ENCODE measurements around the gene IKBKE.

Gene IKBKE

DNA sequence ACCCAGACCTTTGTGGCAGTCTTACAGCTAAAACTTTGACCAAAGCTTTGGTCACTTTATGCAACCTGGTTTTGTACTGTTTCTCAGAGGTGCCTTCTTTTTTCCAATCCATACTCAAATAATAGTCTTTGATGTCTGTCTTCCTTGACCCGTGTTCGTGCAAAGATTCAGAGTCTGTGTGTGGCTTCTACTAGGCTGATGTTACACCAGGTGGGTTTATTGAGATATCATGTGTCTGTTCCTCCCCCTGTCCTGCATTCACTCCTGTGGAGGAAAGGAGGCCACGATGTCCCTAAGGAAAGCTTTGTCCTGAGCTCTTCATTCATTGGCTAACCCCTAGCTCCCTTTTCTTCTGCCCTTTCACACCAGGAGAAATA lies 15.0 kb upstream of the IKBKE start:
- no peak for DNase-seq

DNA sequence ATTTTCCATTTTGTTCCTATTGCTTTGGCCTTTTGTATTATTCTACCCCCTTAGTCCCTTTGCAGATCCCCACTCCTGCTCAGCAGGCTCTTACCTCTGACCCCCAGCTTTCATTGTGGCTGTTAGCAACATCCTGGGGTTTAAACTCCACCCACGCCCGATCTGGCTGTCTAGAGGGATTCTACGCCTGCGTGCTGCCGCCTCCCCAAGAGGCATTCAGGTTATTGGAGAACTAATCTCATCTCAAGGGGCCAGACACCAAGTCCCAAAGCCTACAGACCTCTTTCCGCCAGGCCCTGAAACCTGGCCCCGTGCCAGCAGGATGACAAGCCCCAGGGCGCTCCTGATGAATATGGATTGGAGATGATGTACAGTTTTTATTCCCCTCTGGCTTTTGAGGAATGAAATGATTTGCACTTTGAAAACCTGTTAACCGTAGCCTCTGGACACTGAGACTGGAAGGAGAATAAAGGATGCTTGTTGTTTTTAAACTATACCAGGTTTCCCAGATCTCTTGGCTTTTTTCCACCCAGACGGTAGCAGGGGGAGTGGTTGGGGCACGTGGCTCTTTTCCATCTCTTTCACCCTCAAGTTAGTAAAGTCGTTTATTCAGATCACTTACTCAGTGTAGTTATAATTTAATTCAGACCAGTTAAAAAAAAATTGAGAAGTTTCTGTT lies 14.5 kb upstream of the IKBKE start:
- DNase-seq, result peak; percentile 33

DNA sequence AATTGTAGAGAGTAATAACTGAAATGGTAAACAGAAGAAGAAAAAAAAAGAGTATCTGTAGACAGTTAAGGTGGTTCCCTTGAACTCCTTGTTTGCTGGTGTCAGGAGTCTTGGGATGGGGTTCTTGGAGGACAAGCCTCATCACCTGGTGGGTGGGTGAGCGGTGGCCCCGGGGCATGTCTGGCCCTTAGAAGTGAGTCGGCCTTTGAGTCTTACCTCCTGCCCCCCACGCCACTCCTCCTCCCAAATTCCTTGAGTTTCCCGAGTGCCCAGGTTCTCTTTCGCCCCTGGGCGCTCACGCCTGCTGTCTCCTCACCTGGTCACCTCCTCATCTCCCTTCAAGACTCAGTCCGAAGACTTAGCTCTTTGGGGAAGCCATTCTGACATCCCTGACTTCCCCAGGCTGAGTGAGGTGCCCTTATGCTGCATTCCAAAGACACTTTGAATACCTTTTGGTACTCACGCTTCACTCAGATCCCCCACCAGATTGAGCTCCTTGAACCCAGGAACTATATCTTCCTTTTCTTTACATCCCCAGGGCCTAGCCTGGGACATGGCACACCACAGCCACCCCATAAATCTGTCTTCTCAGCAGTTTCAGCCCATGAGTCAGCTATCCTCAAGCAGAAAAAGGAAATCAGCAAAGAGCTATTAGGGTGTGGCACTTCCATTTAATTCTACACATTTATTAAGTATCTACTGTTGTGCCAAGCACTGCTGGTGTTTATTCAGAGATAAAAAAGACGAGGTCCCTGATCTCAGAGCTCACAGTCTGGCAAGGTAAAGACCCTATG lies 13.5 kb upstream of the IKBKE start:
- no peak for DNase-seq

DNA sequence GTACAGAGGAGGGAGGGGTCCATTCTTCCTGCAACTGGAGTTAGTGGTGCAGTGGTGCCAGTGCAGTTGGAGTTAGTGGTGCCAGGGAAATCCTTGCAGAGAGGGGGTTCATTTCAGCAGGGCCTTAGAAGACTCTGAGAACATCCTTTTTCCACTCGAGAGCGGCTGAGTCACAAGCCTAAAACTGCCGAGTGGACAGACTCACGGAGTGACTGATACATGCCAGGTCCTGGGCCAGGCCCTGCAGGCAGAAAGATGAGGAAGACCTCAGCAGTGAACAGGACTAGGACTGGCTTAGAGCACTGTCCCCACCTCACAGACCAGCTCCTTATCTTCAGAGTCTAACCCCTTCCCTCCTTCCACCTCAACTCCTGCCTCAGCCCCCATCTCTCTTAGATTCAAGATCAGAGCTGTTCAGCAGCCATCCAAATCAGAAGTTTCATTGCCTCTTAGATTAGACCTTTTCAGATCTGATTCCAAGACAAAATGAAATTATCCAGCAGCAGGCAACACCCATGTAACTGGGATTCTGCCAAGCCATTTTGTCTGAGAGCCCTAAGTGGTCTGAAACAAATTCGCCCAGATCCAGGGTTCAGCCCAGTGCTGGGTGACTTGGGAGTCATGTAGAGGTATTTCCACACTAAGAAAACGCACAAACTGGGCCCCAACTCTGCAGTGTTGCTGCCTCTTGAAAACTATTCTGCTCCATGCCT lies 12.7 kb upstream of the IKBKE start:
- DNase-seq, result no peak

DNA sequence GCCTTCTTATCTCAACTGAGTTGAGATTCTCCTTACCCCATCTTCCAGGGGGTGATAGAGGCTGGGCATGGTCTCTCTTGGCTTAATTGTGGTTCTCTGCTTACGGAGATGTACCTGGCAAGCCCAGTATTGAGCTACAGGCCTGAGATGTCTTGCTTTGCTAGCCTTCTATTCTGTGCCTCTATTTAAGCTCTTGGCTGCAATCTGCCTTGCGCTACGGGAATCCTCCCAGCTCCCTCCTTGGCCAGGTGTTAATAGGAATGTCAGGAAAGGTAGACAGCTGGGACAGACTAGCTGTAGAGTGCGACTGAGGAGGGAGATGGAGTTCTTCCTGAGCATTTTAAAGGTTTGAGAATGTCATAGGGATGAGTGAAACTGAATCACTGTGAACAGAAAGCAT lies 10.6 kb upstream of the IKBKE start:
- DNase-seq, result no peak

DNA sequence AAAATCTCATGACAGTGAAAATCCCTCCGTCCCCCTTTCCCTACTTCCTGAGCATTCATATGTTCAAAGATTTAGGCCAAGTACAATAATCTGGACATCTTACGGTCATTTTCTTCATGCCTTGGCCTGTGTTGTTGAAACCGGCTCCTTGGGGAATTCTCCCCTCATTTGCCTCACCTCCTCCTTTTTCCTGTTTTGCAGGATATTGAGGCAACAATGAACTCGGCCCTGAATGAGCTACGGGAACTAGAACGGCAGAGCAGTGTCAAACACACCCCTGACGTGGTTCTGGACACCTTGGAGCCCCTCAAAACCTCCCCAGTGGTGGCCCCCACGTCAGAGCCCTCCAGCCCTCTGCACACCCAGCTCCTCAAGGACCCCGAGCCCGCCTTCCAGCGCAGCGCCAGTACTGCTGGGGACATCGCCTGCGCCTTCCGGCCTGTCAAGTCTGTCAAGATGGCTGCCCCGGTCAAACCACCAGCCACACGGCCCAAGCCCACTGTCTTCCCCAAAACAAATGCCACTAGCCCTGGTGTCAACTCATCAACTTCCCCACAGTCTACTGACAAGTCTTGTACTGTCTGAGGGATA lies 9.3 kb upstream of the IKBKE start:
- no peak for DNase-seq

DNA sequence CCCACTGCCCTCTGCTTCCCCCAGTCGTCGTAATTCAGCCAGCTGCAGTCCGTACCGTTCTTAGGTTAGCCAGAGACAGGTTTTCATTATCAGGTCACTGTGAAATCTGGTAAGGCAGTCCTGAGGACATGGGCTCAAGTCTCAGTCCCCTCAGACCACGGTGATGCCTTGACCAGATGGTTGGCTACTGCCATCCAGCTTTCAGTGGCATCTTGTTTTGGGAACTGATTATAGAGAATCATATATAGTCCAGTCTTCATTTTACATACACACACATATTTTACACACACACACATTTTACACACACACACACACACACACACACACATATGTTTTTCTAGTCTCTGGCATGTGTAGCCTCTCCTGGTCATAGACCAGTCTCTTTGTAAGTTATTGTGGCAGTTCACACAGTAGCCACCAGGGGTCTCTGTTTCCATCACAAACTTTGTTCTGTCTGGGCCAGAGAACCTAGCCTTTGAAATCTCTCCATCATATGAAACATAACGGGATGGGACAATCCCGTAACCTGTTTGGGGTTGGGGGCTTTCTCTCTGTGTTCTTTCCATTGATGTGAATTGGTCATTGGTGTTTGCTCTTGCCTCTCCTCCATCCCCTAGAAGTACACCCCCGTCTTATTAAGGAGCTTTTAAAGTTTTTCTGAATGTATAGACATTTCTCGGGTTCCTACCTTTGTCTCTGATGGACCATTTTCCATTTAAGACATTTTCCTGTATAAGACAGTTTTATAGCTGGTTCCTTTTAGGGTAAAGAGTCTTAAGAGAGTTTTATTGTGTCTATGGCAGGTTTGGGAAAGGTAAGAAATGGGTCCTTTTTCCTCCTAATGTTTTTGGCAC lies 8.4 kb upstream of the IKBKE start:
- peak; percentile 46 for DNase-seq

DNA sequence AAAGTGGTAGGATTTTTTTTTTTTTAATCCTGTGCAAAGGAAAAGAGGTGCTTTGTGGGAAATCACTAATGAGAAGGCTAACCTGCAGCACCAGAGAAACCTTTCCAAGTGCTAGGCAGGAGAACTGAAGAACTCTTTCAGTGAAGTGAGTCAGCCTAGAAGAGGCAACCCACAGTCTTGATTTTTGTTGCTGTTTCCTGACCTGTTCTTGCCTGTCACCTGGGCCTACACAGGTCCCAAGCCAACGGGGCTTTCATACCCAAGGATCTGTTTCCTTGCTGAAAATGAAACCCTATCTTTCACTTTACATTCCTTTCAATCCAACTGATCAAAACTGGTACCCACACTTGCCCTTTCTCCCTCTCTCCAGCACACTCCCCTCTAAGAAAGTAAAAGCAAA lies 7.1 kb upstream of the IKBKE start:
- no peak for DNase-seq

DNA sequence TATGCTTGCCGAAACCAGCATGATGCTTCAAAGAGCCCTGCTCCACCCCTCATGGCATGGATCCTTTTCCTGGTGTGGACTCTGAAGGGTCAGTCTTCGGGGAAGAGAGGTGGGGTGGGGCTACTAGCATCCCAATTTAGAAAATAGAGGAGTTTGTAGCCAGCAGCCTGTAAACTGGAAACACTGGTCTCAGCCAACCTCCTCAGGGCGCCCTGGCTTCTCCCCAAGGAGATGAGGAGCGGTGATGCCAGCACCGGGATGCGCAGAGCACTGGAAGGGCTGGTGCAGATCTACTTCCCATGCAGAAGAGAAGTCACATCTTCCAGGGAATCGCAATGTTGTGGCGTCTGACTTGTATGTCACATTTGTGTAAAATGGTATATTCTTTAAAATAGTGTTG lies 6.4 kb upstream of the IKBKE start:
- no peak for DNase-seq

DNA sequence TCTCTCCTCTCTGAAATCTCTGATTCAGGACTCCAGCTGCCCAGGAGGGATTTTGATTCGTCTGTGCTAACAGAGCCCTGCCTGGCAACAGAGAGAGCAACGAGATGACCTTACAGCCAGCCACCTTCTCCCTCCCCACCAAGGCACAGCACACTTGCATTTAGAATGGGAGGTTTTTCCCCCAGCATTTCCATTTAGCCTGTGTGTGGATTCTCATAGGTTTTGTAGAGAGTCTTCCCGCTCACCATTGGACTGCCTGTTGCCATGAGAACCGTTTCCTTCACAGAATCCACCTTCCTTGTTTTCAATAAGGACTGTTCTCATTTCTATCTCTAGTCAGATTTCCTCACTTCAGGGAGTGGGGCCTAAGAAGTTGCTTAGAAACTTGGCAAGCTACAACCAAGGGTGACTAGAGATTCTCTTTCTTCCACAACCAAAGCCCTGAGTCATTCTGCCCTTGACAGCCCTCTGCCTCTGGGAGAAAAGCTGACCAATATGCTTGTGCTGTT lies 5.8 kb upstream of the IKBKE start:
- DNase-seq, result no peak

DNA sequence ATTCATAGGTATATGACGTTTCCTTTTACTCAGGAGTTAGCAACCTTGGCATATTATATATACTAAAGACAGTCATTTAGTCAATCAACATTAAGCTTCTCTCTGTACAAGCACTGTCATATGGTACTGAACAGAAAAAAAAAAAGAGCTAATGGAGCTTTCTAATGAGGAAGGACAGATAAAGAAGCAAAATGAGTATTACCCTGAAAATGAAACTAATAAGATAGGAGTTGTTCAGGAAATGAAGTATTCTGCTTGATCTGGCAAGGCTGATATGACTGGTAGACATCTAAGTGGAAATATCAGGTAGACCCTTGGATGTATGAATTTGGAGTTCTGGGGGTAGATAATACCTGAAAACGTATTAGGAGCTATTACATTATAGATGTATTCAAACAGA lies 4.3 kb upstream of the IKBKE start:
- DNase-seq, result no peak

DNA sequence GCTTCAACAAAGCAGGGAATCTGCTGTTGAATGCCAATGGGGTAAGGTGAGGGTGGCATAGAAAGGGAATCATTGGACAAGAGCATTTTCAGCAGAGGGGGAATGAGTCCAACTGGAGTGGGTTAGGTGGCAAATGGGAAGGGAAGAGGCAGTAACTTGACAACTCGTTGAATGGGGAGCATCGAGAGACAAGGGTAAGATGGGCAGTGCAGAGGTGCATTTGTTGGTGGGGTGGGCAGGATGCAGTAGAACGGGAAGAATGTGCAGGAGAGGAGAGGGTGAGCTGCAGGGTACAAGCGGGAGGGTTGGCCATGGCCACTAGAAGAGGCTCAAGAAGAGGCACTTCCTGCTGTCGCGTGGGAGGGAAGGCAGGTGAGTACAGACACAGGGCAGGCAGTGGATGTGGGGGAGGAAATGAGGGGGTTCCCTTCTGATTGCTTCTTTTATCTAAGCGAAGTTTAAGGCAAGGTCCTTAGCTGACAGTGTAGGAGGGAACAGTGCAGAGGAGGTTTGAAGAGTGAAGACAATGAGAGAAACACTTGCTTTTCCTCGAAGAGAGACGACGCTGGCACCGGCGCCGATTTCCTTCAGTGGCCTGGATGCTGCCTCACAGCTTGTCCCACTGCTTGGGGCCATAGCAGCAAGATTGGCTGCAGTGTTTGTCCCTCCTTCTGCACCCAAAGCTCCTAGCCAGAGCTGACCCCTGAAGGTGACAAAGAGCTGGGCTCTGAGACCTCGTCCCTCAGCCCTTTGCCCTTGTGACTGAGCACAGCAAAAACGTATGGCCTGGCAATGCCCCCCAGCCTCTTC lies 3.2 kb upstream of the IKBKE start:
- DNase-seq, result peak; percentile 35

DNA sequence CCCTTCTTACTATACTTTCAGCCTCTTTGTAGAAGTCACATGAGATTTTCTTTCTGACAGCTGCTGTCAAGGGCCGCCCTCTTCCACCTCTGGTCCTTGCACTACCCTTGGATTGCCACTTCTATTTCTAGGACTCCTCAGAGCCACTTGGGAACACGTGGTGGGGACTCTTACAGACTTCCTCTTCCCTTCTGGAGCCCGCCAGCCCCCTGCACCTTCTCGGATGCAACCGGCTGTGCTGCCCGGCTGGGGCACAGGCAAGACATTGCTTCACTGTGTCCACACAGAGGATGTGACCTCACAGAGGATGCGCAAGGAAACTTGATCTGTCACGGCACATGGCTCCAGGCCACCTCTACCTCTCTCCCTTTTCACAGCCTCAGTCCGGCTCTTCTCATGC lies 2.4 kb upstream of the IKBKE start:
- peak; percentile 51 for DNase-seq

DNA sequence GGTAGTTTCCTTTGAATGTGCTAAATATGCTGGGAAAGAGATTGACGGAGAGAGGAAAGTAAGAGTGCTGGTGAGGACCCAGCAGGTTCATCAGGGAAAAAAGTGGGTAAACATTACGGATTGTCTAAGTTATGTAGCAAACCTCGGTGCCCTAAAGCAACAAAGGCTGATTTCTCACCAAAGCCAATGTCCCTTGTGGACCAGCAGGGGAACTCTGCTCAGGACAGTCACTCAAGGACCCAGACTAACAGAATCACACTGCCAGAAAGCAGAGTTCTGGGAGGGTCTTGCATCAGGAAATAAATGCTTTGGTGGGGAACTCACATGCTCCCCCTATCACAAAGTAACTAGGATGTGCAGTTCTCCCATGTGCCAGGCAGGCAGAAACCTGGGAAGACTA lies 1.7 kb upstream of the IKBKE start:
- no peak for DNase-seq

DNA sequence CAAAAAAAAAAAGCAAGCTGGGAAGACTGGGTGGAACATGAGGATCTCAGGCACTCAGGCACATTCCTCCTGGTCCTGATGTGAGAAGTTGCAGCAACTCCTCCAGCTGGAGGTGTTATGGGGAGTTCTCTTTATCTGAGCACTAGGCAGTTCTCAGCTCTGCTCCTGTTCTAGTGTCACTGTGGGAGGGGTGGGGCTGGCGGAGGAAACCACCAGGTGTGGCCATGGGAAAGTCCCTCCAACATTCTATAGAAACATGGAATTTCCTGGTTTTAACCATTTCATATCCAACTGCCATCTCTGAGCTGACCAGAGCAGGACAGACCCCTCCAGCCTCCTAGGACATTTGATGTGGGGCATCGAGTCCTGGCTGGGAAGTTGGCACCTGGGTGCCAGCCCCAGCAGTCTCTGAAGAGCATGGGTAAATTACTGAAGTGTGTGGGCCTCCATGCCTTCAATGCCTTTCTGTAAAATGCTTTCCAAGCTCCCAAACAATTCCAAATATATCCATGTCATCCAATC lies 804 bp upstream of the IKBKE start:
- DNase-seq, result no peak

DNA sequence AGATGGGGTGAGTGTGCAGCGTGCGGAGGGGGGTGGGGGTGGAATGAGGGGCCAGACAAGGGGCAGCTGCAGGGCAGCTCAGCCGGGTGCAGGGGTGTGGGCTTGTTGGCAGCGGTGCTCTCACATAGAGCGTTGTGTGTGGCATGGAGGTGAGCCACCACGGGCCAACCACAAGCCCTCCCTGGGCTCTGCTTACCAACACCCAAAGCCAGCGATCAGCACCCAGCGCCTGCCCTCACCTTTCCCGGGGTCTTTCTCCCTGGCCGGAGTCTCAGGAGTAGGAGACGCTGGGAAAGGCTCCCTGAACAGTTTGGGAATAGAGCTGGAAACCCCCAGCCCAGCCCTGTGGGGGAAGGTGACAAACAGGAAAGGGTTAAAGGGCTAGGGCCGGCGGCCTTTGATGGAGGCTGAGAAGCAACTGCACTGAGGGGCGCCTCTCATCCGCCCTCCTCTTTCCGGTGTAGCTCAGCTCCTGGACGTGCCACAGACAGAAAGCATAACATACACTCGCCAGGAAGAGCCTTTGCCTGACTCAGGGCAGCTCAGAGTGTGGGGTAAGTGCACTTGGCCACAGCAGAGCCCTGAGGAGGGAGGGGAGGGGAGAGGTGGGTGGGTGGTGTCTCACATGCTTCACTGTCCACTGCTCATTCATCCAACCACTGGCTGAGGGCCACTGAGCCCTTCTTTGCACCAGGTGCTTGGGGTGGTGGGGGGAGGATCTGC lies 577 bp downstream of the IKBKE start:
- DNase-seq, result peak; percentile 51

DNA sequence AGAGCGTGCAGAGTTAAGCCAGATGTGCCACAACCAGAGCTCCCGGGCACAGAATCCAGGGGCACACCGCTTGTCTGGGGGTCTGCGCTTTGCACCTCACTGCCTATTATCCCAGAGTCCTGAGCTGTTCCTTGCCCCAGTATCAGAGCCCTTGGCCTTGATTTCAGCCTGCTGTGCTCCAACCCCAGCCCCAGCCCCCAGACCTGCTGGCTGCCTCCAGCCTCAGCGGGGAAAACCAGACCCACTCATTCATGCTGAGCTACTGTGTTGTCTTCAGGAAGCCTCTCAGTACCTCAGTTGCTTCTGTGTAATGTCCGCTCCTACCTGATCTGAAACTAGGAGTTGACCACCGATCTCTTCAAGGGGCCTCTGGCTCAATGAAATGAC lies 1.1 kb downstream of the IKBKE start:
- DNase-seq, result no peak

DNA sequence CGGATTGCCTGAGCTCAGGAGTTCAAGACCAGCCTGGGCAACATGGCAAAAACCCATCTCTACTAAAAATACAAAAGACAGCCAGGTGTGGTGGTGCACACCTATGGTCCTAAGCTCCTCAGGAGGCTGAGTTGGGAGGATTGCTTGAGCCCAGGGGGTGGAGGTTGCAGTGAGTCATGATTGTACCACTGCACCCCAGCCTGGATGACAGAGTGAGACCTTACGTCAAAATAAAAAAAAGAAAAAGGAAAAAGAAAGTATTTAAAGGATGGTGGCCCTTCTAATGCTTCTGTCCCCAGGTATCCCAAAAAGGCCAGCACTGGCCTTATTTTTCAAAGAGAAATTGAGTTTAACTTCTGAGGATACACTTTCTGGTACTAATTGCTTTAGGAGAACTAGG lies 1.7 kb downstream of the IKBKE start:
- DNase-seq, result no peak

DNA sequence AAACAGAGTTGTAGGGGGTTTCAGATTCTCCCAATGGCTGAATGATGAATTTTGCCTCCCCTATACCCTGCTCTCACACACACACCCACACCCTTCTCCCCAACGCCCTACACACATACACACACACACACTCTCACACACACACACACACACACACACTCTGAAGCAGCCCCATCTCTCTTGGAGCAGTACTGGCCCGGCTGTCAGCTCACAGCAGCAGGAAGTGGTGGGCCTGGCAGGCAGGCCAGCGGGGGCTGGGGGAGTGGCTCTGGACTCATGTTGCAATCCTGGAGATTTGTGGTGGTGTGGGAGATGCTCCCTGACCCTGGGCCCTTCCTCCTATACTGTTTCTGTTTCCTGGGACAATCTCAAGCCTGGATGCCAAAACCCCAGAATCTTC lies 2.2 kb downstream of the IKBKE start:
- peak; percentile 38 for DNase-seq

DNA sequence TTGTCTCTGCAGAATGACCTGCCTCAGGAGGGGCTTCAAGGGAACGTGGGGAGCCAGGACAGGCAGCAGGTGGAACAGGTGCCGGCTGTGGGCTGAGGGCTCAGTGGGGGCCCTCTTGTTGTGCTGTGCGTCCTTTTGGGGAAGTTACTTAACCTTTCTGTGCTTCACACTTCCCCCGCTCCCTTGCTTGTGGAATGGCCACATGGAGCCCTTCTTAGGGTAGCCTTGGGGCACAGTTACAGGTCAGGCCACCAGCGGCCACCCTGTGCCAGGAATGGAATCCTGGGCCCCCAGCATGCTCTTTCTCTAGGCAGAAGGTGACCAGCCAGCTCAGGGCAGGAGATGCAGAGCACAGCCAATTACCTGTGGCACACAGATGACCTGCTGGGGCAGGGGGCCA lies 2.6 kb downstream of the IKBKE start:
- no peak for DNase-seq
